ENCODE measurements around the gene PLCXD1.

DNA sequence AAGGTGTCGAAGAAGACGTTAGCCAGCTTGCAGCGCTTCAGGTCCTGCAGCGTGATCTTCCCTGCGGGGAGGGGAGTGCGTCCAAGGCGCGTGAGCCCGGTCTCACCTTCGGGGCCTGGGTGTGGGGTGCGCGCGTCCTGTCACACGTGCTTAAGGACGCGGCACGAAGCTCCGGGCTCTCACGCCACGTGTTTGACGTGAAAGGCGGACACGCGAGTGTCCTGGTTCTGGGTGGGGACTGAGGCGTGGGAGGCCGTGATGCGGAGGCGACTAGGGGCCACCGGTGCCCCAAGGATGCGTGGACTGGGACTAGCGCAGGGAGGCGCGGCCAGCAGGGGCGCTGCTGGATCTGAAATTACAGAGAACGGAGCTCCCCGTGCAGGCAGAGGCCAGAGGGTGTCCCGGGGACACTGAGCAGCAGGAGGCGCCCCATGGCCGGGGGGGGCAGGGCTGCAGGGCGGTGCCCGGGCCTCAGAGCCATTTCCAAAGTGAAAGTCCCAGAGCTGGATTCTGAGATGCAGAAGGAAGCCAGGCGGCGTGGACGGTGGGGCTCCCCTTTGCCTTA lies 57.7 kb downstream of the PLCXD1 start:
- TF ChIP-seq CTCF (IDR thresholded peaks at IDR 0.05) (no peak), POLR2A (IDR thresholded peaks at IDR 0.05) (no peak)

Data from tibial nerve (tissue), 3 donors.